GM04503 (cell line): ENCODE measurements around the gene UXT.

Experiments used
- DNase-seq: peaks from one replicate; pipeline ENCODE4 v3.0.0-alpha.2; 2012; ENCODE audit warnings: low read depth

The UXT gene

DNA sequence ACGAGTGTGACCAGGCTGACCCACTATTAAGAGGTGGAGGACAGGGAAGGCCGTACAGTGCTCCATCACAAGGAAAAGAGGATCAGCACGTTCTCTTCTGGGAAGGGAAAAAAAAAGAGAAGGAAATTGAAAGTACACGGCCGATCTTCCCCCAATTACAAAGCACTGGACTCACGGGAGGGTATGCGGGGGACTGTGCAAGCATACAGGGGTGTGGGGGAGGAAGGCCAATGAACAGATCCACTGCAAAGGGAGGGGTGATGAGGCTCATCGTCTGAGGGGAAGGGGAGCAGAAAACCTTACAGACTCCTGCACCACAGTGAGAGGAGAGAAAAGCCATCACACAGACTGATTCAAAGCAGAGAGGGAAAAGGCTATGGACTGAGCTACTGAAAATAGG, 9.7 kb downstream of the UXT start:
- DNase-seq: no peak

DNA sequence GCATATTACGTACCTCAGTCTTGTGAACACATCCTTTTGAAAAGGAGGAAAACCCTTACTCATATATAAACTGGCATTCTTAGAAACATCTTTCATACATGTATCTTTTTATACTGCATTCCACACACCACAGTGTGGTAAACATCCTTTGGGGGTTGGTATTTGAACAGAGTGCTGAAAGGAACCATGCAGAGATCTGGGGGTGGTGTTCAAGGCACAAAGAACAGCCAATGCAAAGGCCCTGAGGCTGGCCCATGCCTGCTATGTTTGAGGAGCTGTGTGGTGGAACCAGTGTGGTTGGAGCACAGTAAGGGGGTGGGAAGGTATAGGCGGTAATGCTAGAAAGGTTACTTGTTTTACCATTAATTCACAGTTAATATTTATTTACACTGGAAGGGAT, 10.6 kb downstream of the UXT start:
- DNase-seq: no peak

GRCh38 chrX:47646636-47647035, 12.3 kb downstream of the UXT start:
- DNase-seq: no peak

DNA sequence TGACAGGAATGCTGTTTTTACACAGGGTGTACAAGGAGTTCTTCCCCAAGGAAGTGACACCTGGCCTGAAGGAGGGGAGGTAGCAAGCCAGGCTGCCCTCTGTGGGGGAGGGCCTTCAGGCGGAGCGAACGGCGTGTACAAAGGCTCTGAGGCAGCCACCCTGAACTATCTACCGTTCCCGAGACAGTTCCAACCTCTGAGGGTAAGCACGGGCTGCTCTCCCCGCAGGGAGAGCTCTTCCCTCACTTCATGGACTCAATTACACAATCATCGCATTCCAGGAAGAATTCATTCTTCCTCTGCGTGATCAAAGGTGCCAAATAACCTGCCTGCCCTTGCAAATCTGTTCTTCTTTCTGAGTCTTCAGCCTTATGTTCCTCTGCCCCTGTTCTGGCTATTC, 13.4 kb downstream of the UXT start:
- DNase-seq: no peak

GRCh38 chrX:47644557-47645091, 14.4 kb downstream of the UXT start:
- no peak for DNase-seq

- no peak for DNase-seq
These were observed 15.1 kb downstream of the UXT start for GRCh38 chrX:47643926-47644325.

DNA sequence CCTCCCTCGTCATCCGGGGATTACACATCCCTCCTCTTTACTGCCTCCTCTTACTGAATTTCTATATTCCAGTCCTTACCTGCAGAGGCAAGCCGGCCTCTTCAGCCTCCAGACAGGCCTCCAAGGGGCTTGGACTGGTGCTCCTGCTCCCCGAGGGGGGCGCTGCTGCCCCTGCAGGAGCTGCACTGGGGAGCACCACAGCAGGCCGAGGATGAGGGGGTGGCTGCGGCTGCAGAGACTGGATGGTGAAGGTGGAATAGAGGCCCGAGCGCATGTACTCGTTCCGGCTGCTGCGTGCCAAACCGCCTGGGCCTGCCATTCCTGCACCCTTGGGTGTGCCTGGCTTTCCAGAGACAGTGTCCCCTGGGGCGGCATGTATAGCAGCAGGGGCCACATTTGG, 20.2 kb downstream of the UXT start:
- DNase-seq: no peak

GRCh38 chrX:47637546-47638195, 21.3 kb downstream of the UXT start:
- no peak for DNase-seq

GRCh38 chrX:47634871-47635575, 24.0 kb downstream of the UXT start:
- DNase-seq: no peak

DNA sequence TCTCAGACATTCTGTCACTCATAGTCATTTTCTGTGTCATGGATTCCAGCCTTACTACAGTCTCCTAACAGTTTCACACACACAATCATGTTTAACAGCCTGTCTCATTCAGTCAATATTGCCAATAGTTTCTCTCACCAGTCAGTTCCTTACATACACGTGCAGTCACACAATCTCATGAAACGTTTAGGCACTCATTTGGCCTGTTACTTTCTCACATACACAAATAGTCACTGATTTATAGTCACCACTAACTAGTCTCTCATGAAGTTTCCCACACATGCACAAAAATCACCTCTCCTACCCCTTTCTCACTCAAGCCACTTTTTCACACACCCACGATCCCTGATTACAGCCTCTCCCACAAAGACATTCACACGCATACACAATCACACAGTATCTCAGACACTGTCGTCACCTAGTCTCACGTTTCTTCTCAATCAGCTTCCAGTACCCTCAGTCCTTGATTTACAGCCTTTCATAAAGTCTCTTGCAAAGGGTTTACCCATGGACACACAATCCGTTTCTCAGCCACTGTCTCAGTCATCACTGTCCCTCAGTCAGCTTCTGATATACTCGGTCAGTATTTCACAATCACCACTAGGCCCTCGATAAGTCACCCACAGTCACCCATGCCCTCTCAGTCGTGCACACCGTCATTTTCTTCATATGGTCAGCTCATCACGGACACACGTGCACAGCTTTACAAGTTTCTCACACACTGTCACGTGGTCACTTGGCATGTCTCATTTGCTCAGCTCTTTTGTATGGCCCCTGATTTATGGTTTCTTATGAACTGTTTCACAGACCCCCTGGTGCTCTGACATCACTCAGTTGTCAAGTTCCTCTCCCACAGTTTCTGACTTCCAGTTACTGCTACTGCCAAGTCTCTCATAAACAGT, 25.0 kb downstream of the UXT start:
- DNase-seq: no peak

DNA sequence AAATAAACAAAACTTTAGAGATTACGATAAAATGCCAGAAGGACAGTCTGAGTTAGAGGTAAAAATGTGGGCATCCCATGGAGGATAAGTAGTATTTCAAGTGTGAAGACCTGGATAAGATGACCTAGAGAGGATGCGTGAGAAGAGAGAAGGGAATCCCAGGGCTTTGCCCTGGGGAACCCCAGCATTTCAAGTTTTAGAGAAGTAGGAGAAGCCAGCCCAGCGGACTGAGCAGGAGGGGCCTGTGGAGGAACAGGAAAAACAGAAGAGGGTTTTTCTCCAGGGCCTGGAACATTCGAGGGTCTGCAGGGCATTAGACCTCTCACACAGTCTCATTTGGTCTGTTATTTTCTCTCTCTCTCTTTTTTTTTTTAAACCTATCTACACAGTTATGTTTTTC, 26.3 kb downstream of the UXT start:
- DNase-seq: no peak

DNA sequence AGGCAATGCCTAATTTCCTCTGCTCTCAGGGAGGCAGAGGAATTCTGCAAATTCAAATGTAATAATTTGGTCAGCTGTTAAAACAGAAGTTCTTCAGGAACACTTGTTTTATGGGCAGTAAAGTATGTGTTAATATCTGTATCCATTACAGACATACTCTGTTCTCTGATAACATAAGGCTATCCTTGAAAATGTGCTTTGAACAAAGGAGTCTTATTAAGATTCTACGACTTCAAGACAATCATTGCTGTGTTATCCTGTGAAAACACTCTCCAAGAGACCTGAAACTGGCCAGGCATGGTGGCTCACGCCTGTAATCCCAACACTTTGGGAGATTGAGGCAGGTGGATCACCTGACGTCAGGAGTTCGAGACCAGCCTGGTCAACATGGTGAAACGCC, 27.3 kb downstream of the UXT start:
- no peak for DNase-seq

DNA sequence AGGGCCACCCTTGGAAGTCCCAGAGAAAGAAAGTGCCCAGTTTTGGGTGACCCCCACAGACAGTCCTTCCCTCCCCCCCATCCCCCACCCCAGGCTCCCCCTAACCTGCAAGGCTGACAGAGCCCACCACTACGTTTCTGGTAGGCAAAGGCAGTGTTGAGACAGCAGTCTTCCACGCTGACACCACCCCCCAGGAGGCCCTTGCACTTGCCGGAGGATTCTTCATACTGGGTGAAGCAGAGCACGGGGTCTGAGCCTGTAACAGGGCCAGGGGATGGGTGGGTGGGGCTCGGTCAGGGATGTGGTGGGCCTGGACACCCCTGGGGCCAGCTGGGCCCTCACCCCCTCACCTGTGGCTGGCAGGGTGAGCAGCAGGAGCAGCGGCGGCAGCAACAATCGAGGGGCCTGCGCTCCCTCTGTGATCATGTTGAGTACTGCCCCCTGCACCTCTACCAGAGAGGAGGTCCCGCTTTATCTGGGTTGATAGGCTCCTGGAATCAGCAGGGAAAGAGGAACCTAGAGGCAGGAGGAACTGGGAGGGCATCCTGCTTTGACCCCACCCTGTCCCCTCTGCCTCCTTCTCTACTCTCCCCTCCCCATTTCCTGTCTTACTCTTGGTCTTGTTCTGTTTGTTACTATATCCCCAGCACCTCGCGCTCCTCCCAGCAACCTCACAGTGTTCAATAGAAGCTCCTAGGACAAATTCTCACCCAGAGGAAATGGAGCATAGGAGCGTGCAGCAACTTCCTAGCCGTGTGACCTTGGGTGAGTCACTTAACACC, 29.4 kb downstream of the UXT start, which contains the start of gene CFP:
CFP (minus strand) TSS at position 512 of the 782 bp plus-strand sequence; CDS start at position 426, 86 bp downstream.
- DNase-seq: no peak

GRCh38 chrX:47628982-47629381, 30.0 kb downstream of the UXT start:
- no peak for DNase-seq

DNA sequence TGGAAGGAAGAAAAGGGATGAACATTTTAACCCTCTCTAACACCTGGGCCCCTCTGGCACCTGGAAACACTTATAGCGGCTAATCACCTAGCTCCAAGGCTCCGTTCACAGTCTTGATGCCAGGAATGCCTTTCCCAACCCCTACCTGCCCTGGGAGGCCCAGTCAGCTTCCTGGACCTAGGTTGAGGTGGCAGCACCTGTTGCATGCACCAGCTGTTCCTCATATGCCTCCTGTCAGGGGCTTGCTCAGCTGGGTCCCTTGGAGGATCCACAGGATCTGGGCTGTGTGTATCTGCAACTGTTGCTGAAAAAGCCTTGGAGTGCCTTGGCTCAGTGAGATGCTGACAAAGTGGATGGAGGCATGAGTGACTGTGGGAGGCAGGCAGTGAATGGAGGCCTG, 33.6 kb downstream of the UXT start:
- no peak for DNase-seq

DNA sequence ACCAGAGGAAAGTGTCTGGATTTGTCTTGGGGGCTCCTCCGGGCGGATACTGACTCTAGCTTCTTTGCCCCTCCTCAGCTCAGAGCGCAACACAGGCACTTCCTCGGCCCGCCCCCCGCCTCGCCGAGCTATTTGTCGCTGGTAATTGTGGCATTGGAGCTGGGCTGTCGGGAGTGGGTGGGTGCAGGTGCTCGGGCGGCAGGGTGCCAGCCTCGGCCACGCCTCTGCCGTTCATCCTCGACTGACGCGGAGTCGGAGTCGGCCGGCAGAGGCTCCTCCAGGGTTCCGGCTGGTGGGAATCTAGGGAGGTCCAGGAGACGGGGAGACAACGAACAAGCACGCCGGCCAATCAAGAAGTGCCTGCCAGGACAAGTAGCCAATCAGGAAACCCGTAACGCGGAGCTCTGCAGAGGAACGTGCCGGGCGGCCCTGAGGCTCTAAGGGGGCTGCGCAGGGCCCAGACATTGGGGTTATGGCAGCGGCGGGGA, 35.4 kb downstream of the UXT start:
- DNase-seq: peak; percentile 17

DNA sequence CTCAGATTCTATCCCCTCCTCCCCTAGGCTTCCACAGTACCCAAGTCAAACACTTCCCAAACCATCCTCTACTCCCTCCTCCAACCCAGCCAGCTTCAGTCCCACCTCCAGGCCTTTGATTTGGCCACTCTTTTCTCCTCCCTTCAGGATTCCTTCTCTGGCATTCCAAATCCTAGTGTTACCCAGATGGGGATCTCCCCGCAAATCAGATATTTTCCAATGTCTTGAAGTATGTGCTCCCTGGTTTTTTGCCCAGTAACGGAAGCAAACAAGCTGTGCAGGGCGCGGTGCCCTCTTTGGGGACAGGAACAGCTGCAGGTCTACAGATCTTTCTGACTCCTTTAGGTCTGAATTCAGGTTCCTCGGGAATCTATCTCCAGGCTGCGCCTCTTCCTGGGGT, 37.1 kb downstream of the UXT start:
- DNase-seq: no peak

DNA sequence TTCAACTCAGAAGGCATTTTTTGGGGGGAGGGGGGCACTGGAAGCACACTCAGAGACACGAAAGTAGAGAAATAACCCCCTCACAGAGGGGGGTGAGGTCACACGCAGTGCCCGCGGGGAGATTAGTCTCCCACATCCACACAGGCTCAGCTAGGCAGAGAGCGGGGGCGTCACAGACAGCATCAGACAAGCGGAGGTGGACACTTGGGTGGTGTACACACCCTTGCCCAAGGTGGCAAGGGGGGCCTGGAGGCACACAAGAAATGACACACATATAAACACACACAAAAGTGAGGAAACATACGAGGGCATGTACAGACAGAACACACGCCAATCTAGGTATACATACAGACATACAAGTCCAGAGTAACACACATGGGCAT, 38.7 kb downstream of the UXT start:
- DNase-seq: no peak

DNA sequence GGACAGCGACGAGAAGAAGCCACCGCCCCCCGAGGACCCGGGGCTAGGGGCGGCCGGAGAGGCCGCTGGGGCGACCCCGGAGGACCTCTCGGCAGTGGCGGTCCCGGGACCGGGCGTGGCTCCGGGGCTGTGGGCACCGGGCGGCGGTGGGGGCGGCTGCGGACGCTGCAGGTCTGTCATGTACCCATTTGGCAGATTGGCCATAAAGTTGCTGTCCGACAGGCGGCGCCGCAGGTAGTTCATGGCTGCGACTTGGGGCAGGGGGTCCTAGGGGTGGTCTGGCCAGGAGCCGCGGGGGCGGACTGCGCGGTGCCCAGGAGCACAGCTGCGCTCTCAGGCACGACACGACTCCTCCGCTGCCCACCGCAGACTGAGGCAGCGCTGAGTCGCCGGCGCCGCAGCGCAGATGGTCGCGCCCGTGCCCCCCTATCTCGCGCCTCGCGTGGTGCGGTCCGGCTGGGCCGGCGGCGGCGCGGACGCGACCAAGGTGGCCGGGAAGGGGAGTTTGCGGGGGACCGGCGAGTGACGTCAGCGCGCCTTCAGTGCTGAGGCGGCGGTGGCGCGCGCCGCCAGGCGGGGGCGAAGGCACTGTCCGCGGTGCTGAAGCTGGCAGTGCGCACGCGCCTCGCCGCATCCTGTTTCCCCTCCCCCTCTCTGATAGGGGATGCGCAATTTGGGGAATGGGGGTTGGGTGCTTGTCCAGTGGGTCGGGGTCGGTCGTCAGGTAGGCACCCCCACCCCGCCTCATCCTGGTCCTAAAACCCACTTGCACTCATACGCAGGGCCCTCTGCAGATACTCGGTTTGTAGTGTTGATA, 39.3 kb downstream of the UXT start, which contains the start of gene SYN1:
SYN1 (minus strand) TSS at position 372 of the 817 bp plus-strand sequence; CDS start at position 243, 129 bp downstream.
- DNase-seq: no peak

DNA sequence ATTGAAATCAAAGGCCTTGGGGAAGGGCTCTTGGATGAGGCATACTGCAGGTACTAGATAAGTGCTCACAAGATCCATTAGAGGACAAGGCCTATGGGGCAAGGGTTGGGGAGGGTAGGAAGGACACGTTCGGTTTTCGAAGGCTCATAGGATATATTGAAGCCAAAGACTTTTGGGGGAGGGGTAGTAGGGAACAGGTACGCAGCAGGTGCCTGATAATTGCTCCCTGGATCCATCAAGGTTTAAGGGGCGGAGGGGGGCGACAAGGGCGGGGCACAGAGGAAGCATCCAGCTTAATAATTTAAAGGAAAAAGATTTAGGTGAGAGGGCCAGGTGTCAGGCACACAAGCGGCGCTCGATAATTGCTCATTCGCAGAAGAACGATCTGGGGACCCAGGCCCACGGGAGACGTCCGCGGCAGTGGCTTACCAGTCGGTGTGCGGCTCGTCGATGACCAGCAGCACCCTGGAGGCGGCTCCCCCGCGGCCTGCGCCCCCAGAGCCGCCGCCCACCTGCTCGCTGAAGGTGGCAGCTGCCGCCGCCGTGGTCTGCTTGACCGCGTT, 40.0 kb downstream of the UXT start:
- DNase-seq: no peak
